ENCODE data around the gene GJD3. TPM values are rescaled to one million over a fixed set of nuclear protein-coding genes. Genes with fewer than 3 reads are reported as not detected.

Gene GJD3
- total RNA-seq, 1 donor from 2014 or later, result not detected

GRCh38 chr17:40355123-40355803, 9.3 kb downstream of the GJD3 start:
- H3K27me3 ChIP-seq, result no peaks in the 10 kb centered on the region
- H3K36me3 ChIP-seq, result peaks cover 37 to 60% of the 10 kb centered on the region in 2 donors
- peaks cover 0 to 2% of the 10 kb centered on the region in 2 donors for H3K4me1 ChIP-seq
- no peak overlapping the region for H3K4me3 ChIP-seq
- peak in 1 of 2 donors; percentile 89 for DNase-seq (ENCODE audit: low spot score in 2 of 2)
- no peak overlapping the region for H3K27ac ChIP-seq
- intact Hi-C loops (cut with DNase I), result loop anchor here (1.0 to 5.0 kb wide), 2 partner anchors 52 to 153 kb away; no protein-coding TSS in a partner anchor
- peak; percentile 95 to 98 (median 97) for TF ChIP-seq CTCF (IDR thresholded peaks at IDR 0.05)
- no peaks in the 10 kb centered on the region for H3K9me3 ChIP-seq

GRCh38 chr17:40354221-40355122, 10.1 kb downstream of the GJD3 start:
- H3K36me3 ChIP-seq, result peaks cover 41 to 67% of the 10 kb centered on the region in 2 donors
- DNase-seq (ENCODE audit: low spot score in 2 of 2), result no peak
- intact Hi-C loops (cut with DNase I), result loop anchor here (1.0 to 5.0 kb wide), 2 partner anchors 51 to 152 kb away; no protein-coding TSS in a partner anchor
- H3K27ac ChIP-seq, result no peak overlapping the region
- H3K27me3 ChIP-seq, result no peaks in the 10 kb centered on the region
- no peaks in the 10 kb centered on the region for H3K9me3 ChIP-seq
- no peak for TF ChIP-seq CTCF (IDR thresholded peaks at IDR 0.05)
- no peak overlapping the region for H3K4me3 ChIP-seq
- H3K4me1 ChIP-seq, result peaks cover 0 to 8% of the 10 kb centered on the region in 2 donors

- Histone ChIP-seq H3K4me3 (no peak overlapping the region), H3K27ac (no peak overlapping the region), H3K9me3 (no peaks in the 10 kb centered on the region), H3K4me1 (peaks cover 13 to 23% of the 10 kb centered on the region in 2 donors), H3K27me3 (no peaks in the 10 kb centered on the region), H3K36me3 (peaks cover 41 to 70% of the 10 kb centered on the region in 2 donors)
- TF ChIP-seq CTCF (IDR thresholded peaks at IDR 0.05), result no peak
- intact Hi-C loops (cut with DNase I), result no loop called here
- no peak for DNase-seq (ENCODE audit: low spot score in 2 of 2)
These were observed 11.7 kb downstream of the GJD3 start for GRCh38 chr17:40352779-40353394.

- TF ChIP-seq CTCF (IDR thresholded peaks at IDR 0.05), result no peak
- Histone ChIP-seq H3K27me3 (no peaks in the 10 kb centered on the region), H3K4me3 (no peak overlapping the region), H3K36me3 (peaks cover 41 to 70% of the 10 kb centered on the region in 2 donors), H3K4me1 (peaks cover 15 to 28% of the 10 kb centered on the region in 2 donors), H3K27ac (no peak overlapping the region), H3K9me3 (no peaks in the 10 kb centered on the region)
- intact Hi-C loops (cut with DNase I), result no loop called here
- DNase-seq (ENCODE audit: low spot score in 2 of 2), result no peak
These were observed 12.2 kb downstream of the GJD3 start for GRCh38 chr17:40352237-40352778.
